CD4-positive, alpha-beta T cell (primary cell): ENCODE measurements around the gene LHX6. TPM values are rescaled to one million over a fixed set of nuclear protein-coding genes. Genes with fewer than 3 reads are reported as not detected.

Experiments
- ATAC-seq: fragments of 200-7000 bp; cut with Tn5 transposase; one replicate; pipeline ENCODE4 v1.10.0; 2022; ENCODE audit warnings: mild to moderate bottlenecking; ENCODE audit not compliant: poor library complexity
- CTCF ChIA-PET: fragments of 350-600 bp; sonication (Branson Sonifier 250); formaldehyde crosslinking; loops from one replicate; lab custom pipeline; 2021; ENCODE audit warnings: antibody characterized with exemption, inconsistent platforms; lab: Charles Lee
- POLR2A ChIA-PET: fragments of 350-600 bp; sonication (Branson Sonifier 250); formaldehyde crosslinking; loops from one replicate; lab custom pipeline; 2021; ENCODE audit warnings: antibody characterized with exemption, inconsistent platforms; lab: Charles Lee
- DNase-seq, 14 experiments: peaks; one replicate each; pipeline ENCODE4 v3.0.0-alpha.2; 2013 to 2020; ENCODE audit warnings: mixed read lengths in 2 of 14
- H3K27ac ChIP-seq, 2 donors: one replicate each; pipeline versions ENCODE4 v1.5.1 to v1.7.0; 2013; ENCODE audit warnings: low read length in 2 of 2, low read depth in 1 of 2, mild to moderate bottlenecking in 1 of 2
- H3K27me3 ChIP-seq, 2 experiments: 1 replicate in 1 of 2; 2 replicates in 1 of 2; pipeline versions ENCODE4 v1.6.1 to v1.7.0; 2013; ENCODE audit warnings: low read length in 2 of 2, control low read depth in 1 of 2, mild to moderate bottlenecking in 1 of 2, moderate library complexity in 1 of 2; ENCODE audit not compliant: insufficient read depth in 2 of 2, control insufficient read depth in 1 of 2
- H3K36me3 ChIP-seq: one replicate; pipeline ENCODE4 v1.6.1; 2013; ENCODE audit warnings: low read length, control low read depth; ENCODE audit not compliant: insufficient read depth
- H3K4me1 ChIP-seq: one replicate; pipeline ENCODE4 v1.6.1; 2013; ENCODE audit warnings: low read length, control low read depth; ENCODE audit not compliant: insufficient read depth
- H3K4me3 ChIP-seq: one replicate; pipeline ENCODE4 v1.5.1; 2013; ENCODE audit warnings: mild to moderate bottlenecking, low read length, moderate library complexity
- H3K9me3 ChIP-seq, 2 experiments: 1 replicate in 1 of 2; 2 replicates in 1 of 2; pipeline versions ENCODE4 v1.6.1 to v1.7.0; 2013; ENCODE audit warnings: low read length in 2 of 2, mild to moderate bottlenecking in 2 of 2, control low read depth in 1 of 2, moderate library complexity in 1 of 2; ENCODE audit not compliant: control insufficient read depth in 1 of 2, insufficient read depth in 1 of 2
- H3K27ac Mint-ChIP-seq: one replicate; pipeline ENCODE4 v1.8.0; 2020; ENCODE audit warnings: mixed read lengths
- H3K27me3 Mint-ChIP-seq: one replicate; pipeline ENCODE4 v1.8.0; 2021; ENCODE audit warnings: mixed read lengths
- H3K36me3 Mint-ChIP-seq: one replicate; pipeline ENCODE4 v1.8.0; 2021; ENCODE audit warnings: low read depth, mixed read lengths
- H3K4me1 Mint-ChIP-seq: one replicate; pipeline ENCODE4 v1.8.0; 2021; ENCODE audit warnings: low read depth, mixed read lengths
- H3K4me3 Mint-ChIP-seq: one replicate; pipeline ENCODE4 v1.8.0; 2020; ENCODE audit warnings: mild to moderate bottlenecking, mixed read lengths
- H3K9me3 Mint-ChIP-seq: one replicate; pipeline ENCODE4 v1.8.0; 2020; ENCODE audit warnings: mixed read lengths
- intact Hi-C, 2 experiments: fragments of 100-400 bp; cut with DNase I in 1 of 2; cut with micrococcal nuclease in 1 of 2; formaldehyde crosslinking; loops; one replicate each; pipeline versions ENCODE4 v1.15.1 to v1.9.0; 2023 to 2025; cut with DNase I, micrococcal nuclease
- total RNA-seq, 174 experiments: library from RNA in 2 of 174; stranded (reverse) in 2 of 174; gene quantifications; one replicate each; pipeline ENCODE4 v1.2.3 and lab custom pipeline; 2021 to 2026
- TF ChIP-seq, protein P1 (sequence below): fragments of 200-600 bp; IDR thresholded peaks from one replicate; pipeline ENCODE4 v1.8.0; 2022; ENCODE audit warnings: antibody characterized with exemption, mild to moderate bottlenecking

Gene LHX6
- total RNA-seq, 2 experiments from 2014 or later, result not detected

DNA sequence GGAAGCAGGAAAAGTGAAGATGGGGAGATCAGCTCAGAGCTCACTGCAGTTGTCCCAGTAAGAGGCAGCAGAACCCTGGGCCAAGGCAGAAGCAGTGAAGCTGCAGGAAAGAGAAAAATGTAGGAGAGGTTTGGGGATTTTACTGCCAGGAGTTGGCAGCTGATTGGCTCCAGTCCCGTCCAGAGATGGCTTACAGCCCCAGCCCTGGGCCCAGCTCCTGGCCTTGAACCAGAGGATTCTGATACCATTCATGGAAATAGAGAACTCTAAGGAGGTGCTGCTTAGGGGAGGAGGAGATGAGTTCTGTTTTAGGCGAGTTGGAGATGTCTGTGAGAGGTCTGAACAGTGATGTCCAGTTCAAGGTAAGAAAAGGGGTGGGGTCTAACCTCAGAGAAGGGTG is 64.5 kb downstream of the LHX6 start:
- Histone ChIP-seq H3K27me3 (peaks cover 0 to 6% of the 10 kb centered on the region in 2 experiments), H3K27ac (no peak overlapping the region), H3K36me3 (no peaks in the 10 kb centered on the region), H3K9me3 (peaks cover 0 to 6% of the 10 kb centered on the region in 2 experiments), H3K4me1 (peaks cover 3% of the 10 kb centered on the region), H3K4me3 (no peak overlapping the region)
- CTCF ChIA-PET, result no interaction called here
- TF ChIP-seq, protein P1, sequence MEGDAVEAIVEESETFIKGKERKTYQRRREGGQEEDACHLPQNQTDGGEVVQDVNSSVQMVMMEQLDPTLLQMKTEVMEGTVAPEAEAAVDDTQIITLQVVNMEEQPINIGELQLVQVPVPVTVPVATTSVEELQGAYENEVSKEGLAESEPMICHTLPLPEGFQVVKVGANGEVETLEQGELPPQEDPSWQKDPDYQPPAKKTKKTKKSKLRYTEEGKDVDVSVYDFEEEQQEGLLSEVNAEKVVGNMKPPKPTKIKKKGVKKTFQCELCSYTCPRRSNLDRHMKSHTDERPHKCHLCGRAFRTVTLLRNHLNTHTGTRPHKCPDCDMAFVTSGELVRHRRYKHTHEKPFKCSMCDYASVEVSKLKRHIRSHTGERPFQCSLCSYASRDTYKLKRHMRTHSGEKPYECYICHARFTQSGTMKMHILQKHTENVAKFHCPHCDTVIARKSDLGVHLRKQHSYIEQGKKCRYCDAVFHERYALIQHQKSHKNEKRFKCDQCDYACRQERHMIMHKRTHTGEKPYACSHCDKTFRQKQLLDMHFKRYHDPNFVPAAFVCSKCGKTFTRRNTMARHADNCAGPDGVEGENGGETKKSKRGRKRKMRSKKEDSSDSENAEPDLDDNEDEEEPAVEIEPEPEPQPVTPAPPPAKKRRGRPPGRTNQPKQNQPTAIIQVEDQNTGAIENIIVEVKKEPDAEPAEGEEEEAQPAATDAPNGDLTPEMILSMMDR, result no peak
- POLR2A ChIA-PET, result no interaction called here
- H3K36me3 Mint-ChIP-seq, result peaks cover 4% of the 10 kb centered on the region
- ATAC-seq (no peak), DNase-seq (no peak)
- intact Hi-C loops, result no loop called here
- H3K9me3 Mint-ChIP-seq, result peaks cover 6% of the 10 kb centered on the region
- no peak overlapping the region for H3K27ac Mint-ChIP-seq
- no peak overlapping the region for H3K4me3 Mint-ChIP-seq
- peaks cover 8% of the 10 kb centered on the region for H3K4me1 Mint-ChIP-seq
- peaks cover 43% of the 10 kb centered on the region for H3K27me3 Mint-ChIP-seq

DNA sequence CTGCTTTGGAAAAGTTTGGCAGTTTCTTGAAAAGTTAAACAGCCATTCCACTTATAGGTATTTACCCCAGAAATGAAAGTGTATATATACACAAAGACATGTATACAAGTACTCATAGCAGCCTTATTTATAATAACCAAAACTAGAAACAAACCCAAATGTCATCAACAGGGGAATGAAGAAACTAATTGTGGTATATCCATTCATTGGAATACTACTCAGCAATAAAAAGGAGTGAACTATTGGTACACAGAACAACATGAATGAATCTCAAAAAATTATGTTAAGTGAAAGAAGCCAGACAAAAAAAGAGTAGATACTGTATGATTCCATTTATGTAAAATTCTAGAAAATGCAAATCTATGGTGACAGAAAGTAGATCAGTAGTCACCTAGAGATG is 66.3 kb downstream of the LHX6 start:
- Mint-ChIP-seq H3K36me3 (peaks cover 12% of the 10 kb centered on the region), H3K27ac (no peak overlapping the region), H3K9me3 (peaks cover 6% of the 10 kb centered on the region), H3K27me3 (peaks cover 32% of the 10 kb centered on the region), H3K4me1 (peaks cover 22% of the 10 kb centered on the region), H3K4me3 (no peak overlapping the region)
- POLR2A ChIA-PET, result no interaction called here
- peaks cover 0 to 3% of the 10 kb centered on the region in 2 experiments for H3K27me3 ChIP-seq
- TF ChIP-seq, protein P1, result no peak
- H3K27ac ChIP-seq, result no peak overlapping the region
- H3K9me3 ChIP-seq, result peaks cover 0 to 6% of the 10 kb centered on the region in 2 experiments
- intact Hi-C loops, result no loop called here
- ATAC-seq (no peak), DNase-seq (no peak)
- no peak overlapping the region for H3K4me3 ChIP-seq
- CTCF ChIA-PET, result no interaction called here
- H3K4me1 ChIP-seq, result peaks cover 18% of the 10 kb centered on the region
- H3K36me3 ChIP-seq, result no peaks in the 10 kb centered on the region

DNA sequence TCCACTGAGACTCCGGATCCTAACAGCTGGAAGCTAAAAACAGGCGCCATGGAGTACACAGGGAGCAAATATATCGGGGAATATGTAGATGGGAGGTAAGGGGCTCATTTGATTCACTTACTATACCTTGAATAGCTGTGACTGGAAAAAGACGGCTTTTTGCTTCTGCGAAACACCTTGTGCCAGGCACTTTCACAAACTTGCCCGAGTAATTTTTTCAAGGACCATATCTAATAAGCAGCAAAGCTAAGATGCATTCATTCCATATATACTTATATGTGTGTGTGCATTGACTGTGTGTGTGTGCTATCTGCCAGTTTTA is 68.9 kb downstream of the LHX6 start:
- peak overlapping the region; percentile 97 for H3K4me3 ChIP-seq

More for the DNA sequence above, 68.9 kb downstream of the LHX6 start:
- DNase-seq (no peak), ATAC-seq (no peak)
- Histone ChIP-seq H3K27ac (no peak overlapping the region), H3K4me1 (peaks cover 18% of the 10 kb centered on the region), H3K36me3 (no peaks in the 10 kb centered on the region), H3K9me3 (peaks cover 0 to 6% of the 10 kb centered on the region in 2 experiments), H3K27me3 (no peaks in the 10 kb centered on the region)
- POLR2A ChIA-PET, result interaction anchor here (0.6 to 1.0 kb wide), 3 partner anchors 74 to 781 kb away, joined by 3 read pairs; partner anchors contain the start of gene RABGAP1
- Mint-ChIP-seq H3K36me3 (peaks cover 12% of the 10 kb centered on the region), H3K4me1 (peaks cover 40% of the 10 kb centered on the region), H3K27ac (peak overlapping the region; percentile 88), H3K27me3 (peaks cover 23% of the 10 kb centered on the region), H3K4me3 (peak overlapping the region; percentile 93), H3K9me3 (peaks cover 6% of the 10 kb centered on the region)
- intact Hi-C loops, result loop anchor here (1.0 to 5.0 kb wide), 3 partner anchors 63 to 105 kb away; partner anchors contain the start of genes MRRF (in 2 of the 2) and RBM18 (in 2 of the 2)
- TF ChIP-seq, protein P1, result no peak
- CTCF ChIA-PET, result interaction anchor here (0.9 kb wide), 1 partner anchor 61 kb away, joined by 3 read pairs; no protein-coding TSS in a partner anchor
